ENCODE measurements around the gene UQCR11.

Gene UQCR11

DNA sequence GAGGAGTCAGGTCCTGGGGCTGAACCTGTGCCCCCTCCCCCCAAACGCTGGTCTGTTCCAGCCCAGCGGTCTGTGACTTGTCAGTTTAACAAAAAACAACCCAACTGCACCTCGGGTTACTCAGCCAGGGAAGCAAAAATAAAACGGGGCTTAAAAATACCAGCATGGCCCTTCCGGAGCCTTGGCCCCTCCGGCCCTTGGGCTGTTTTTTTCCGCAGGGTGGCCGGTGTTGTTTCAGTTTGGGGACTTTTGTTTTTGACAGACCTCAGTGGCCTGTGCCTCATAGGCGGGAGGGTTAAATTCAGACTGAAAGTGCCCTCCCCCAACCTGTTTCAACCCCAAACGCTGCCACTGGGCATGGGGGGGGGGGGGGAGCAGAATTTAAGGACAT is 43.2 kb upstream of the UQCR11 start:
- no peaks in the 10 kb centered on the region for H3K27me3 ChIP-seq (ENCODE audit: insufficient read depth, poor library complexity, severe bottlenecking)
- H3K4me1 ChIP-seq (ENCODE audit: insufficient read depth, poor library complexity, severe bottlenecking), result no peaks in the 10 kb centered on the region
- DNase-seq (ENCODE audit: low spot score) (no peak), ATAC-seq (ENCODE audit: low read depth) (no peak)
- H3K27ac ChIP-seq (ENCODE audit: poor library complexity, severe bottlenecking), result no peak overlapping the region
- H3K36me3 ChIP-seq (ENCODE audit: low read depth), result peaks cover 26% of the 10 kb centered on the region
- H3K9me3 ChIP-seq (ENCODE audit: severe bottlenecking), result no peaks in the 10 kb centered on the region
- H3K4me3 ChIP-seq (ENCODE audit: severe bottlenecking), result no peak overlapping the region
- TF ChIP-seq, protein P1, sequence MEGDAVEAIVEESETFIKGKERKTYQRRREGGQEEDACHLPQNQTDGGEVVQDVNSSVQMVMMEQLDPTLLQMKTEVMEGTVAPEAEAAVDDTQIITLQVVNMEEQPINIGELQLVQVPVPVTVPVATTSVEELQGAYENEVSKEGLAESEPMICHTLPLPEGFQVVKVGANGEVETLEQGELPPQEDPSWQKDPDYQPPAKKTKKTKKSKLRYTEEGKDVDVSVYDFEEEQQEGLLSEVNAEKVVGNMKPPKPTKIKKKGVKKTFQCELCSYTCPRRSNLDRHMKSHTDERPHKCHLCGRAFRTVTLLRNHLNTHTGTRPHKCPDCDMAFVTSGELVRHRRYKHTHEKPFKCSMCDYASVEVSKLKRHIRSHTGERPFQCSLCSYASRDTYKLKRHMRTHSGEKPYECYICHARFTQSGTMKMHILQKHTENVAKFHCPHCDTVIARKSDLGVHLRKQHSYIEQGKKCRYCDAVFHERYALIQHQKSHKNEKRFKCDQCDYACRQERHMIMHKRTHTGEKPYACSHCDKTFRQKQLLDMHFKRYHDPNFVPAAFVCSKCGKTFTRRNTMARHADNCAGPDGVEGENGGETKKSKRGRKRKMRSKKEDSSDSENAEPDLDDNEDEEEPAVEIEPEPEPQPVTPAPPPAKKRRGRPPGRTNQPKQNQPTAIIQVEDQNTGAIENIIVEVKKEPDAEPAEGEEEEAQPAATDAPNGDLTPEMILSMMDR (IDR thresholded peaks at IDR 0.05; ENCODE audit: poor library complexity, severe bottlenecking), result no peak

DNA sequence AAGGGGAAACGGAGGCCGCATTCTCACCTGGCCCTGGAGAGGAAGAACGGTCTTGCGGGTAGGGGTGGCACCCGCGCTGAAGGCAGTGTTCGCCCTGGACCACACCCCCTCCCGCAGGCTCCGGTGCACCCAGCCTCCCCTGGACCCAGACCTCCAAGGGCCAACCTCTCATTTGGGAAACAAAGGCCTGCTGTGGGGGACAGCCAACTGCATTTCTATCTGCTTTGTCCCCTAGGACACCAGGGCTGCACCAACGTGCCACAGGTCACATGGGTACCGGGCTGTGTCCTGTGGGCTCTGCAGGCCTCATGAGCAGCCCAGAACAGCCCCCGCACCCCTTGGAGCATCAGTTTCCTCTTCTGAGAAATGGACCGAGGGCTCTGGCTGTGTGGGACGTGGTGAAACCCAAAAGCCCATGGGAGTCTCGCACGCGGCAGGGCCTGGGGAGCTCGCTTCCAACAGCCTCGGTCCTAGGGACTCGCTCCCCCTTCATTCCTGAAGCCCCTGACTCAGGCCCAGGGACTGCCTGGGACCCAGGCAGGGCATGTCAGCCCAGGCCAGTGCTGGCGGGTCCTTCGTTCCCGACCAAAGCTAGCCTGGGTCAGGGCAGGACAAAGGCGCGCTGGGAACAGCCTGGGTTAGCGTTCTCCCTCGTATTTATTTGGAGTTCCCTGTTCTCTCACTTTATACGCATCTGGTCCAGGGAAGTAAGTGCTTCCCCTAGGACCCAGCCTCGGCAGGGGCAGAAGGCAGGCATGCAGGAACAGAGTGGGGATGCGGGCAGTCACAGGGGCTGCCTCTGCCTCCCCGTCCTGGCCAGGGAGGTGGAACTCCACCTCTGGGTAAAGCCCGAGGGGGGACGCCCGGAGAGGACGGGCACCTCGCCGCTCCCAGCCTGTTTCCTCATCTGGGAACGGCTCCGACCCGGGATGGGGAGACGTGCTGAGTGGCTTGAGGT is 42.5 kb upstream of the UQCR11 start:
- Histone ChIP-seq H3K27me3 (ENCODE audit: insufficient read depth, poor library complexity, severe bottlenecking) (no peaks in the 10 kb centered on the region), H3K4me1 (ENCODE audit: insufficient read depth, poor library complexity, severe bottlenecking) (no peaks in the 10 kb centered on the region), H3K4me3 (ENCODE audit: severe bottlenecking) (no peak overlapping the region), H3K9me3 (ENCODE audit: severe bottlenecking) (no peaks in the 10 kb centered on the region), H3K27ac (ENCODE audit: poor library complexity, severe bottlenecking) (no peak overlapping the region), H3K36me3 (ENCODE audit: low read depth) (peaks cover 33% of the 10 kb centered on the region)
- TF ChIP-seq, protein P1 (IDR thresholded peaks at IDR 0.05; ENCODE audit: poor library complexity, severe bottlenecking), result no peak
- DNase-seq (ENCODE audit: low spot score) (peak; percentile 44), ATAC-seq (ENCODE audit: low read depth) (no peak)

DNA sequence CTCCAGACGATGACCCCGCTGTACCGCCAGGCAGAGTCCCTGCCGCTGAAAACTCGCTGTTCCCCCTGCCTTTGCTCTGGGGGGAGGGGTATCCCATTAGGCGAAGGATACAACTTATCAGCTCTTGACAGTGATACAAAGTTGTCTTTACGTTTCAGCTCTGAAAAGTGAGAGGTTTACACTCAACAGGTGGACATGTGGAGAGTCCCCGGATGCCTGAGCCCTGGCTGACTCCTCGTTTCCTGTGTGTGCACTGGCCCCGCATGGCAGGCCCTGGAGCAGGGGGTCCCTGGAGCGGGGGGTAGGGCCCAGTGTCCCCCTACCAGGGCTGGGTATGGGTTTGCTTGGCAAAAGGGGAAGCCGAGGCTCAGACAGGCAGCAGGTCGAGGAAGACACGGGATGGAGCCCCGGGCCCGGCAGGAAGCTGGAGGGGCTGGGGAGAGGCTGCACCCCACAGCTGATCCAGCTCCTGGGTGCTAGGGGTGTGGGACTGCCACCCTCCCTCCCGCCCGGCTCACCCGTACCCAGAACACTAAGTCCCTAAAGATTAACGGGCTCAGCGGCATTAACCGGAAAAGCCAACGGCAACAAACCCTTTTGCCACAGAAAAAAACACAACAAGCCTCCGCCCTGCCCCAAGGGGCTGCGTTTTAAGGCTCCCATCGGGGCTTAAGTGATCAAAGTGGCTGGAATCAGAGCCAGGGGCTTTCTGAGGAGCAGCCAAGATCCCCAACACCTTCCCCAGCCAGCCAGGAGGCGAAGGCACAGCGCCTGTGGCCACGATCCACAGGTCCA is 41.6 kb upstream of the UQCR11 start:
- H3K9me3 ChIP-seq (ENCODE audit: severe bottlenecking), result no peaks in the 10 kb centered on the region
- TF ChIP-seq, protein P1 (IDR thresholded peaks at IDR 0.05; ENCODE audit: poor library complexity, severe bottlenecking), result no peak
- DNase-seq (ENCODE audit: low spot score) (peak; percentile 43), ATAC-seq (ENCODE audit: low read depth) (no peak)
- H3K27me3 ChIP-seq (ENCODE audit: insufficient read depth, poor library complexity, severe bottlenecking), result no peaks in the 10 kb centered on the region
- no peak overlapping the region for H3K27ac ChIP-seq (ENCODE audit: poor library complexity, severe bottlenecking)
- H3K4me3 ChIP-seq (ENCODE audit: severe bottlenecking), result no peak overlapping the region
- peaks cover 41% of the 10 kb centered on the region for H3K36me3 ChIP-seq (ENCODE audit: low read depth)
- no peaks in the 10 kb centered on the region for H3K4me1 ChIP-seq (ENCODE audit: insufficient read depth, poor library complexity, severe bottlenecking)

GRCh38 chr19:1646149-1646548 is 40.9 kb upstream of the UQCR11 start:
- Histone ChIP-seq H3K4me3 (ENCODE audit: severe bottlenecking) (no peak overlapping the region), H3K27me3 (ENCODE audit: insufficient read depth, poor library complexity, severe bottlenecking) (no peaks in the 10 kb centered on the region), H3K4me1 (ENCODE audit: insufficient read depth, poor library complexity, severe bottlenecking) (no peaks in the 10 kb centered on the region), H3K27ac (ENCODE audit: poor library complexity, severe bottlenecking) (no peak overlapping the region), H3K9me3 (ENCODE audit: severe bottlenecking) (no peaks in the 10 kb centered on the region), H3K36me3 (ENCODE audit: low read depth) (peaks cover 45% of the 10 kb centered on the region)
- DNase-seq (ENCODE audit: low spot score) (peak; percentile 51), ATAC-seq (ENCODE audit: low read depth) (no peak)
- TF ChIP-seq, protein P1 (IDR thresholded peaks at IDR 0.05; ENCODE audit: poor library complexity, severe bottlenecking), result no peak
